Measurements from ENCODE around the gene CTRB2.
A peak's percentile ranks its signal among the peaks of the same experiment; 100 is the strongest.
"Not testable (repeated sequence)": the region's sequence is repeated elsewhere in the genome, so short reads cannot be mapped to it uniquely, and the experiment has no call there.

The CTRB2 gene

GRCh38 chr16:75249441-75249840 lies 42.5 kb upstream of the CTRB2 start:
- H3K4me3 ChIP-seq (ENCODE audit: insufficient read depth, low read depth, low read length): no peak overlapping the region
- no peaks in the 10 kb centered on the region for H3K36me3 ChIP-seq (ENCODE audit: control insufficient read depth, insufficient read depth, low read length)
- H3K9me3 ChIP-seq (ENCODE audit: control insufficient read depth, low read length): no peaks in the 10 kb centered on the region
- peaks cover 66% of the 10 kb centered on the region for H3K4me1 ChIP-seq (ENCODE audit: control insufficient read depth, insufficient read depth, low read length)
- H3K27ac ChIP-seq (ENCODE audit: insufficient read depth, low read depth, low read length, poor library complexity, severe bottlenecking): no peak overlapping the region
- H3K27me3 ChIP-seq (ENCODE audit: control insufficient read depth, insufficient read depth, low read length, poor library complexity, severe bottlenecking): peaks cover 8% of the 10 kb centered on the region
- WGBS, 2 experiments: 77% methylated on average over 5 of the region's 5 CpGs

DNA sequence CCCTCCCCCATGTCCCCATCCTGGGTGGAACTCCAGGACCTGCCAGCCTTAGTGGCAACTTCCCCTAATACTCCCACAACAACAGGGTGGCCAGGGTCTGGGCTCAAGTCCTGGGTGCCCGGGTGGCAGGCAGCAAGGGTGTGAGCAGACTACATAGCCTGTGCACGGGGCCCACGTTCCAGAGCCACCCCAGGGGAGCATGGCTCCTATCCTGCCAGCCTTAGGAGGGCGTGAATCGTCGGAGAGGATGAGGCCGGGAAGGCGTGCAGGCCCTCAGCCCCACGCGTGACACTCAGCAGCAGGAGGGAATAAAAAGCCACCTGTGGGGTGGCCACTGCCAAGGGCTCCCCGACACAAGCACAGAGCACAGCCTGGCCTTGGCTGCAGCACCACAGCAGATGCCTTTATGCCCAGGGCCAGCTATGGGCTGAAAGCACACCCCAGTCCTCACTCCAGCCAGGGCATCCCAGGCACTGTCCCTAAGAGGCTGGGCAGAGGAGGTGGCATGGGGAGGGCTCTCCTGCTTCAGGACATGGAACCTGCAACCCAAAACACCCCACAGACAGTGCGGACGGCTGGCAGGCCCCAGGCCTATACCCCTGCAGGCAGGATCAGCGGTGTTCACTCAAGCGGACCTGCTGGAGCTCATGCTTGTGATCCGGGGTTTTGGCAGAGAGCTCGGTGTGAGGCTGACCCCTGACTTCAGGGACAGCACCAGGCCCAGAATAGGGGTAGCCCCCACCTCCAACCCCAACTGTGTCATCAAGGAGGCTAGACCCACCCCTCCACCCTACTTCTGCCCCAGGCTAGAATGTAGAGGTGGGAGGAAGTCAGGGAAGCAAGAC lies 41.8 kb upstream of the CTRB2 start:
- no peak overlapping the region for H3K4me3 ChIP-seq (ENCODE audit: insufficient read depth, low read depth, low read length)
- no peaks in the 10 kb centered on the region for H3K9me3 ChIP-seq (ENCODE audit: control insufficient read depth, low read length)
- peaks cover 8% of the 10 kb centered on the region for H3K27me3 ChIP-seq (ENCODE audit: control insufficient read depth, insufficient read depth, low read length, poor library complexity, severe bottlenecking)
- no peaks in the 10 kb centered on the region for H3K36me3 ChIP-seq (ENCODE audit: control insufficient read depth, insufficient read depth, low read length)
- no peak overlapping the region for H3K27ac ChIP-seq (ENCODE audit: insufficient read depth, low read depth, low read length, poor library complexity, severe bottlenecking)
- WGBS, 2 experiments: 91% methylated on average over 17 of the region's 17 CpGs
- H3K4me1 ChIP-seq (ENCODE audit: control insufficient read depth, insufficient read depth, low read length): peaks cover 65% of the 10 kb centered on the region

DNA sequence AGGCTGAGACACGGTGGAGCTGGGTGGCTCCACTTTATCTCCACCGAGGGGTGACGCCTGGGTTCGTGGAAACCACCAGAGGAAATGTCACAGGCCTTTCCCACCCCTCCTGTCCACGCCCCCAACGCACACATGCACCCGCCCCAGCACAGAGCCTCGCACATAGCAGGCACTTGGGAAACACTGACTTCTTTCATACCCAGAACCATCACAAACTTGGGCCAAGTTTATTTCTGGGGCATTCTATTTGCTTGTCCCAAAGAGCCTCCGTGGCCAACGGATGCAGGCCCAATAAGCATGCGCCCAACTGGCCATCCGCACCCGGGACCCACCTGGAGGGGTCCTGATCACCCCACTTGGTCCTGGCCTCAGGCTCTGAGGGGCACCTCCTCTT lies 41.2 kb upstream of the CTRB2 start:
- no peak overlapping the region for H3K4me3 ChIP-seq (ENCODE audit: insufficient read depth, low read depth, low read length)
- WGBS, 2 experiments: 88 to 92% methylated on average over 13 of the region's 13 CpGs
- no peaks in the 10 kb centered on the region for H3K36me3 ChIP-seq (ENCODE audit: control insufficient read depth, insufficient read depth, low read length)
- H3K27me3 ChIP-seq (ENCODE audit: control insufficient read depth, insufficient read depth, low read length, poor library complexity, severe bottlenecking): peaks cover 8% of the 10 kb centered on the region
- no peaks in the 10 kb centered on the region for H3K9me3 ChIP-seq (ENCODE audit: control insufficient read depth, low read length)
- H3K27ac ChIP-seq (ENCODE audit: insufficient read depth, low read depth, low read length, poor library complexity, severe bottlenecking): no peak overlapping the region
- peaks cover 59% of the 10 kb centered on the region for H3K4me1 ChIP-seq (ENCODE audit: control insufficient read depth, insufficient read depth, low read length)

- Histone ChIP-seq H3K36me3 (ENCODE audit: control insufficient read depth, insufficient read depth, low read length) (peaks cover 5% of the 10 kb centered on the region), H3K9me3 (ENCODE audit: control insufficient read depth, low read length) (no peaks in the 10 kb centered on the region), H3K4me1 (ENCODE audit: control insufficient read depth, insufficient read depth, low read length) (peaks cover 50% of the 10 kb centered on the region), H3K4me3 (ENCODE audit: insufficient read depth, low read depth, low read length) (no peak overlapping the region), H3K27me3 (ENCODE audit: control insufficient read depth, insufficient read depth, low read length, poor library complexity, severe bottlenecking) (peaks cover 8% of the 10 kb centered on the region), H3K27ac (ENCODE audit: insufficient read depth, low read depth, low read length, poor library complexity, severe bottlenecking) (no peak overlapping the region)
- WGBS, 2 experiments: 91 to 93% methylated on average over 13 of the region's 13 CpGs
These were observed 40.3 kb upstream of the CTRB2 start for GRCh38 chr16:75247249-75247648.

- no peaks in the 10 kb centered on the region for H3K9me3 ChIP-seq (ENCODE audit: control insufficient read depth, low read length)
- no peak overlapping the region for H3K4me3 ChIP-seq (ENCODE audit: insufficient read depth, low read depth, low read length)
- peaks cover 8% of the 10 kb centered on the region for H3K27me3 ChIP-seq (ENCODE audit: control insufficient read depth, insufficient read depth, low read length, poor library complexity, severe bottlenecking)
- 92 to 93% methylated on average over 12 of the region's 12 CpGs for WGBS, 2 experiments
- peak overlapping the region; percentile 19 for H3K27ac ChIP-seq (ENCODE audit: insufficient read depth, low read depth, low read length, poor library complexity, severe bottlenecking)
- peaks cover 10% of the 10 kb centered on the region for H3K36me3 ChIP-seq (ENCODE audit: control insufficient read depth, insufficient read depth, low read length)
- H3K4me1 ChIP-seq (ENCODE audit: control insufficient read depth, insufficient read depth, low read length): peaks cover 45% of the 10 kb centered on the region
These were observed 39.7 kb upstream of the CTRB2 start for GRCh38 chr16:75246504-75247205.

DNA sequence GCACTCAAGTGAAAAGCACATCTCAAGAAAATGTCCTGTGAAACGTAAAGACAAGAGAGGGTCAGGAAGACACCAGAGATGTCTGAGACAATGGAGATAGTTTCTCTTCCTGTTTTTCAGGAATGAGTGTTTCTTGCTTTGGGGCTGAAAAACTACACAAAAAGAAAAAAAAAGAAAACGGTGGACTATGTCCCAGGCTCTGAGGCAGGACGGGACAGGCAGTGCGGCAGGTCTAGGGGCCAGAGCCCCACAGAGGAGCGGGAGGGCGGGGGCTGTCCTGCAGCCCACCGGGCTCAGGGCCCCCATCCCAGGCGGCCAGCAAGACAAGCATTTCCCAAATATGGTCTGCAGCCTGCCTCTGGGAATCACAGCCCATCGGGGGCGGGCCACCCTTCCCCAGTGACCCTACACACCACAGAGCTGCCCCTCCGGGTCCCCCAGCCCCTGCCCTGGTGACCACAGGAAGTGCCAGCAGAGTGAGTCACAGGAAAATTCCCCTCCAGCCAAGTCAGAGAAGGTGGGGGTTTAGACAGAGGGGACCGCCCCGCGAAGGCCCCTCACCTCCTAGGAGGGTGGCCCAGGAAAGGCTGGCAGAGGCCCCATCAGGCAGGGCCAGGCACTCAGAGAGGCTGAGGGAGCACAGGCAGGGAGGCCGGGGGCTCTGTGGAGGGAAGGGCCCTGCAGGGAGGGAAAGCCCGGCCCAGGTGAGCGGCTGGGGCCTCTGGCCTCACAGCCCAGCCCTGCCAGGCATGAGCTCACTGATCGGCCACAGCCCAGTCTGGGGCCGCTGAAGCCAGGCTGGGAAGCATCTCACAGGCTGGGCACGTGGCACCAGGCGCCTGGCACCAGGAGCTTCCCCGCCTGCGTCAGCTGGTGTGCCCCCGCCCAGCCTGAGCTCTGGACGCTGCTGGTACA lies 38.1 kb upstream of the CTRB2 start:
- Histone ChIP-seq H3K27ac (ENCODE audit: insufficient read depth, low read depth, low read length, poor library complexity, severe bottlenecking) (peak overlapping the region; percentile 84), H3K4me3 (ENCODE audit: insufficient read depth, low read depth, low read length) (no peak overlapping the region), H3K27me3 (ENCODE audit: control insufficient read depth, insufficient read depth, low read length, poor library complexity, severe bottlenecking) (peaks cover 2% of the 10 kb centered on the region), H3K4me1 (ENCODE audit: control insufficient read depth, insufficient read depth, low read length) (peaks cover 40% of the 10 kb centered on the region), H3K36me3 (ENCODE audit: control insufficient read depth, insufficient read depth, low read length) (peaks cover 14% of the 10 kb centered on the region), H3K9me3 (ENCODE audit: control insufficient read depth, low read length) (no peaks in the 10 kb centered on the region)
- WGBS, 2 experiments: 44 to 54% methylated on average over 25 of the region's 25 CpGs

DNA sequence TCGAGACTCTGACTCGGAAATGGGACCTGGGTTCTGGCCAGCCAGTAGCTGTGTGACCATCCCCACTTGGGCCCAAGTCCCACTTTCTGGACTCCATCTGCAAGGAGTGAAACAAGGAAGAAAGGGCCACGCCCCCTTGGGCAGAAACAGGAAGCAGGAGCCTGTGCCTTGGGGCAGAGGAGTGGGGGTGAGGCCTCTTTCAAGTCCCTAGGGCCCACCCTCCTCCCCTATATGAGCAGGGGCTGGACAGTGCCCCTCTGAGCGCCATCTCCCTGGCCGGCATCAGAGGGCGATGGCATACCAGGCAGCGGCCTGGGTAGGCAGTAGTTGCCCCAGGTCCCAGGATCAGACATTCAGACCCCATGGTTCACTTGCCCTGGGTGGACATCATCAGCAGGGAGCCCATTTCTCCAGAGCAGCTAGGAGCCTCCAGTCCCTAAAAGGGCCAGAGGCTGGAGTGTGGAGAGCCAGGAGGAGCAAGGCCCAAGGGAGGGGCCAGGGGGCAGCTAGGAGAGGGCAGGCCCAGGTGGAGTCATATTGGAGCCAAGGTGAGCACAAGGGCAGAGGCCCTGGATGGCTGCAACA lies 37.4 kb upstream of the CTRB2 start:
- H3K27me3 ChIP-seq (ENCODE audit: control insufficient read depth, insufficient read depth, low read length, poor library complexity, severe bottlenecking): no peaks in the 10 kb centered on the region
- H3K4me3 ChIP-seq (ENCODE audit: insufficient read depth, low read depth, low read length): no peak overlapping the region
- 95% methylated on average over 7 of the region's 7 CpGs for WGBS, 2 experiments
- no peaks in the 10 kb centered on the region for H3K9me3 ChIP-seq (ENCODE audit: control insufficient read depth, low read length)
- H3K4me1 ChIP-seq (ENCODE audit: control insufficient read depth, insufficient read depth, low read length): peaks cover 36% of the 10 kb centered on the region
- peak overlapping the region; percentile 84 for H3K27ac ChIP-seq (ENCODE audit: insufficient read depth, low read depth, low read length, poor library complexity, severe bottlenecking)
- peaks cover 14% of the 10 kb centered on the region for H3K36me3 ChIP-seq (ENCODE audit: control insufficient read depth, insufficient read depth, low read length)

- Histone ChIP-seq H3K27me3 (ENCODE audit: control insufficient read depth, insufficient read depth, low read length, poor library complexity, severe bottlenecking) (no peaks in the 10 kb centered on the region), H3K4me1 (ENCODE audit: control insufficient read depth, insufficient read depth, low read length) (peaks cover 39% of the 10 kb centered on the region), H3K4me3 (ENCODE audit: insufficient read depth, low read depth, low read length) (no peak overlapping the region), H3K9me3 (ENCODE audit: control insufficient read depth, low read length) (no peaks in the 10 kb centered on the region), H3K27ac (ENCODE audit: insufficient read depth, low read depth, low read length, poor library complexity, severe bottlenecking) (no peak overlapping the region), H3K36me3 (ENCODE audit: control insufficient read depth, insufficient read depth, low read length) (peaks cover 14% of the 10 kb centered on the region)
- 89 to 91% methylated on average over 20 of the region's 20 CpGs for WGBS, 2 experiments
These were observed 36.8 kb upstream of the CTRB2 start for GRCh38 chr16:75243667-75244224.

DNA sequence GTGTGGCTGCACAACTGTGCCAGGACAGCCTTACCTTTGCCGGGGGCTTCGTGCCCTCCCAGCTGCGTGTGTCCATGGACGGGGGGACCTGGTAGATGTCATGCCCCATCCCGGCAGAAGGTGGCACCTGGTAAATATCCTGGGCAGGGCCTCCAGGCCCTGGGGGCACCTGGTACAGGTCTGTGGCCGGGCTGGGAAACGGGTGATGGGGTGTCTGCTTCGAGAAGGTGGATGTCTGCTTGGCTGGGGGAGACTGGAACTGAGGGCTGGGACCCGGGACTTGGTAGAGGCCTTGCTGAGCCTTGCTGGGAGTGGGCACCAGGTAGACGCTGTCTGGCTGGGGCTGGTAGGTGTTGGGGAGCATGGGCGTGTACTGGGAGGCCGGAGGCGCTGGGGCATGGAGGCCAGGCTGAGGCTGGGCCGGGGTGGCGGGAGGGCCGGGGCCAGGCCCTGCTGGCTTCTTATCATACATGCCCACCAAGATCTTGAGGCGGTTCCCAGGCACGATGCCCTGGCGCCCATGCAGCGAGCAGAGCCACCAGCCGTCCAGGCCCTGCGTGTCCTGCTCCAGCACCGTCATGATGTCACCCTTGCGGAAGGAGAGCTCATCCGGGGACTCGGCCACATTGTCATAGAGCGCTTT lies 35.6 kb upstream of the CTRB2 start:
- peaks cover 14% of the 10 kb centered on the region for H3K36me3 ChIP-seq (ENCODE audit: control insufficient read depth, insufficient read depth, low read length)

More for the DNA sequence above, 35.6 kb upstream of the CTRB2 start:
- H3K27me3 ChIP-seq (ENCODE audit: control insufficient read depth, insufficient read depth, low read length, poor library complexity, severe bottlenecking); H3K27ac ChIP-seq (ENCODE audit: insufficient read depth, low read depth, low read length, poor library complexity, severe bottlenecking); H3K9me3 ChIP-seq (ENCODE audit: control insufficient read depth, low read length); H3K4me3 ChIP-seq (ENCODE audit: insufficient read depth, low read depth, low read length): not testable (repeated sequence)
- WGBS, 2 experiments: 97% methylated on average over 27 of the region's 27 CpGs
- peaks cover 42% of the 10 kb centered on the region for H3K4me1 ChIP-seq (ENCODE audit: control insufficient read depth, insufficient read depth, low read length)

All from ectodermal cell (in vitro differentiated cells).